ENCODE data around the gene CDK11A. TPM values are rescaled to one million over a fixed set of nuclear protein-coding genes. Genes with fewer than 3 reads are reported as not detected.

Gene CDK11A
- total and polyA plus RNA-seq, 2 donors (not counting 3 experiments of a cell fraction or from before 2014, with no cell fraction given) = 30.7 to 50.4 TPM

DNA sequence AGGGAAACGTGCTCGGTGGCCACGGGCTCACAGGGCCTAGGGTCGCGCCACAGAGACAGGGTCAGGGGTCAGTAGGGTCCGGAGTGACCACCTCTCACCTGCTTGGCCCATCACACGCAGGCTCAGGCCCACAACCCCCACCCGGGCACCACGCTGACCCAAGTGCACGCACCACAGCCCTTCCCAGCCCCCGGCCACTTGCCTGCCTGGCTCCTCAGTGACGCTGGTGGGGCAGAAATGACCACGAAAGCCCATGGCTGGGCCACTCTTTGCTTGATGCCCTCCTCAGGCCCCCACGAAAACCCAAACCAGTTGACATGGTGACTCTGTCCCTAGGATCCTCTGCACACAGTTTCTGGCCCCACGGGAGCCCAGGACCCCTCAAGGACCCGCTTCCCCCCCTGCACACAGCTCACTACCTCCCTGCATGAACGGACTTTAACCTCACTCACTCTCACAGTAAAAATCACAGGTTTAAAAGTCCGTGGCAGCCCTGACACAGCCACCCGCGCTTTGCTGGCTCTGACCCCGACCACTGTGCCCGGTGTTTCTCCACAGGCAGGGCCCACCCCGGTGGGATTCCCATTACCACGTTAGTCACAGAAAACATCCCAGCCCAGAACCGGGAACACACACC is 33.4 kb upstream of the CDK11A start:
- CTCF ChIA-PET = interaction anchor here (1.5 to 1.8 kb wide), 2 partner anchors 11 to 148 kb away, joined by 4 to 5 read pairs; no protein-coding TSS in a partner anchor
- H3K4me2 ChIP-seq (ENCODE audit: insufficient read depth, low read length) = no peak overlapping the region
- H3K9me3 ChIP-seq (replicated peaks; ENCODE audit: control insufficient read depth, insufficient read depth, low read length) = no peaks in the 10 kb centered on the region
- FAIRE-seq (no peak), DNase-seq (ENCODE audit: low read depth, low spot score) (no peak)
- peaks cover 4 to 47% of the 10 kb centered on the region in 2 experiments for H3K36me3 ChIP-seq (ENCODE audit: control insufficient read depth in 2 of 2, extremely low read depth in 1 of 2, insufficient read depth in 2 of 2, low read length in 2 of 2)
- no peaks in the 10 kb centered on the region for H3K9me1 ChIP-seq (replicated peaks; ENCODE audit: control insufficient read depth, extremely low read depth, insufficient read depth, low read length)
- H3K4me1 ChIP-seq (ENCODE audit: control insufficient read depth, extremely low read depth, insufficient read depth, low read length) = no peaks in the 10 kb centered on the region
- POLR2A ChIA-PET = no interaction called here
- H3K9ac ChIP-seq (replicated peaks; ENCODE audit: extremely low read depth, insufficient read depth, low read length) = no peak overlapping the region
- TF ChIP-seq, protein P1, sequence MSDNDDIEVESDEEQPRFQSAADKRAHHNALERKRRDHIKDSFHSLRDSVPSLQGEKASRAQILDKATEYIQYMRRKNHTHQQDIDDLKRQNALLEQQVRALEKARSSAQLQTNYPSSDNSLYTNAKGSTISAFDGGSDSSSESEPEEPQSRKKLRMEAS (IDR thresholded peaks at IDR 0.05; ENCODE audit: insufficient read depth, insufficient read length) = no peak
- TF ChIP-seq EZH2 (IDR thresholded peaks at IDR 0.05; ENCODE audit: borderline replicate concordance, low read depth, low read length, severe bottlenecking) (no peak), MYC (IDR thresholded peaks at IDR 0.05; ENCODE audit: low read depth, low read length) (no peak), FOS (IDR thresholded peaks at IDR 0.05; ENCODE audit: borderline replicate concordance, insufficient read depth, low read length) (no peak), GATA2 (IDR thresholded peaks at IDR 0.05; ENCODE audit: insufficient read depth, insufficient read length, low read depth, low read length) (no peak), POLR2AphosphoS5 (IDR thresholded peaks at IDR 0.05; ENCODE audit: insufficient read depth, low read depth, low read length) (no peak), JUN (IDR thresholded peaks at IDR 0.05; ENCODE audit: borderline replicate concordance, insufficient read depth, insufficient read length, low read depth) (no peak), POLR2A (IDR thresholded peaks at IDR 0.05; ENCODE audit: low read depth, low read length) (no peak)
- TF ChIP-seq, protein P2, sequence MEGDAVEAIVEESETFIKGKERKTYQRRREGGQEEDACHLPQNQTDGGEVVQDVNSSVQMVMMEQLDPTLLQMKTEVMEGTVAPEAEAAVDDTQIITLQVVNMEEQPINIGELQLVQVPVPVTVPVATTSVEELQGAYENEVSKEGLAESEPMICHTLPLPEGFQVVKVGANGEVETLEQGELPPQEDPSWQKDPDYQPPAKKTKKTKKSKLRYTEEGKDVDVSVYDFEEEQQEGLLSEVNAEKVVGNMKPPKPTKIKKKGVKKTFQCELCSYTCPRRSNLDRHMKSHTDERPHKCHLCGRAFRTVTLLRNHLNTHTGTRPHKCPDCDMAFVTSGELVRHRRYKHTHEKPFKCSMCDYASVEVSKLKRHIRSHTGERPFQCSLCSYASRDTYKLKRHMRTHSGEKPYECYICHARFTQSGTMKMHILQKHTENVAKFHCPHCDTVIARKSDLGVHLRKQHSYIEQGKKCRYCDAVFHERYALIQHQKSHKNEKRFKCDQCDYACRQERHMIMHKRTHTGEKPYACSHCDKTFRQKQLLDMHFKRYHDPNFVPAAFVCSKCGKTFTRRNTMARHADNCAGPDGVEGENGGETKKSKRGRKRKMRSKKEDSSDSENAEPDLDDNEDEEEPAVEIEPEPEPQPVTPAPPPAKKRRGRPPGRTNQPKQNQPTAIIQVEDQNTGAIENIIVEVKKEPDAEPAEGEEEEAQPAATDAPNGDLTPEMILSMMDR (IDR thresholded peaks at IDR 0.05; ENCODE audit: extremely low read depth in 1 of 2, insufficient read depth in 1 of 2, low read depth in 1 of 2, low read length in 2 of 2) = no peak
- BruUV-seq (replicated peaks) = no TSS peak
- H3K27me3 ChIP-seq (ENCODE audit: control insufficient read depth in 2 of 2, insufficient read depth in 2 of 2, low read length in 2 of 2) = no peaks in the 10 kb centered on the region
- H2AFZ ChIP-seq (ENCODE audit: low read depth, low read length) = no peak overlapping the region
- peaks cover 8% of the 10 kb centered on the region for H3K79me2 ChIP-seq (ENCODE audit: control insufficient read depth, insufficient read depth, low read length)
- H3K4me3 ChIP-seq (replicated peaks in 1 of 3; ENCODE audit: insufficient read depth in 1 of 3, low read depth in 1 of 3, low read length in 3 of 3) = no peak overlapping the region
- intact Hi-C loops (cut with micrococcal nuclease) (no loop called here), dilution Hi-C loops (cut with MboI; ENCODE audit: extremely low pct_ligation_motif_present, low sequenced_read_pairs) (no loop called here)
- H3K27ac ChIP-seq (ENCODE audit: insufficient read depth, low read depth, low read length) = no peak overlapping the region
- no peaks in the 10 kb centered on the region for H4K20me1 ChIP-seq (replicated peaks; ENCODE audit: control insufficient read depth, extremely low read depth, insufficient read depth, low read length)

Data from endothelial cell of umbilical vein (primary cell).